Liver (tissue), 9 donors: ENCODE results near the gene PRR11. TPM values are rescaled to one million over a fixed set of nuclear protein-coding genes. Genes with fewer than 3 reads are reported as not detected.
"Not testable (repeated sequence)": the region's sequence is repeated elsewhere in the genome, so short reads cannot be mapped to it uniquely, and the experiment has no call there.

Experiments
- DNase-seq: peaks from one replicate; pipeline ENCODE4 v3.0.0-alpha.2; 2017; ENCODE audit warnings: low spot score
- H3K27ac ChIP-seq, 2 donors: one replicate each; pipeline ENCODE4 v1.7.0; 2013; ENCODE audit warnings: inconsistent platforms in 2 of 2, low read length in 2 of 2, control low read depth in 1 of 2, low read depth in 1 of 2, mild to moderate bottlenecking in 1 of 2
- H3K27me3 ChIP-seq, 4 donors: one replicate each; pipeline versions ENCODE4 v1.6.1 to v1.7.0; 2013; ENCODE audit warnings: low read length in 3 of 4, inconsistent platforms in 1 of 4, mild to moderate bottlenecking in 1 of 4, moderate library complexity in 1 of 4; ENCODE audit not compliant: control insufficient read depth in 4 of 4, insufficient read depth in 4 of 4
- H3K36me3 ChIP-seq, 4 donors: one replicate each; pipeline versions ENCODE4 v1.6.1 to v1.7.0; 2013; ENCODE audit warnings: low read length in 3 of 4, mild to moderate bottlenecking in 3 of 4, low read depth in 1 of 4, moderate library complexity in 1 of 4; ENCODE audit not compliant: control insufficient read depth in 4 of 4, insufficient read depth in 3 of 4
- H3K4me1 ChIP-seq, 4 donors: one replicate each; pipeline versions ENCODE4 v1.6.1 to v1.7.0; 2013; ENCODE audit warnings: low read length in 3 of 4, mild to moderate bottlenecking in 3 of 4, moderate library complexity in 1 of 4; ENCODE audit not compliant: control insufficient read depth in 4 of 4, insufficient read depth in 4 of 4
- H3K4me3 ChIP-seq, 3 donors: one replicate each; pipeline versions ENCODE4 v1.6.1 to v1.7.0; 2013; ENCODE audit warnings: low read length in 3 of 3, control low read depth in 1 of 3, low read depth in 1 of 3, mild to moderate bottlenecking in 1 of 3
- H3K9ac ChIP-seq, 2 donors: one replicate each; pipeline ENCODE4 v1.7.0; 2013; ENCODE audit warnings: low read length in 2 of 2, mild to moderate bottlenecking in 2 of 2, moderate library complexity in 2 of 2, control low read depth in 1 of 2, low read depth in 1 of 2
- H3K9me3 ChIP-seq, 4 donors: one replicate each; pipeline versions ENCODE4 v1.6.1 to v1.7.0; 2013; ENCODE audit warnings: low read length in 3 of 4; ENCODE audit not compliant: control insufficient read depth in 4 of 4
- EGR1 ChIP-seq, 2 donors: IDR thresholded peaks; 2 replicates each; pipeline ENCODE4 v1.6.1; 2016 to 2018; ENCODE audit warnings: antibody characterized with exemption in 2 of 2, low read depth in 2 of 2
- GABPA ChIP-seq, 2 donors: IDR thresholded peaks in 1 of 2; conservative IDR thresholded peaks in 1 of 2; 2 replicates each; pipeline ENCODE4 v1.6.1; 2016; ENCODE audit warnings: antibody characterized with exemption in 2 of 2, mild to moderate bottlenecking in 1 of 2, moderate library complexity in 1 of 2
- HNF4A ChIP-seq, 2 donors: conservative IDR thresholded peaks; 2 replicates each; pipeline ENCODE4 v1.6.1; 2016; ENCODE audit warnings: antibody characterized with exemption in 2 of 2, mild to moderate bottlenecking in 2 of 2
- JUND ChIP-seq, 2 donors: IDR thresholded peaks; 2 replicates each; pipeline ENCODE4 v1.6.1; 2016; ENCODE audit warnings: antibody characterized with exemption in 2 of 2
- RAD21 ChIP-seq, 2 donors: IDR thresholded peaks; 2 replicates each; pipeline ENCODE4 v1.6.1; 2016; ENCODE audit warnings: antibody characterized with exemption in 2 of 2, mild to moderate bottlenecking in 2 of 2
- RXRA ChIP-seq, 2 donors: IDR thresholded peaks; 2 replicates each; pipeline ENCODE4 v1.6.1; 2017 to 2018; ENCODE audit warnings: antibody characterized with exemption in 2 of 2, mild to moderate bottlenecking in 1 of 2
- SP1 ChIP-seq: IDR thresholded peaks from 2 replicates; pipeline ENCODE4 v1.6.1; 2018; ENCODE audit warnings: antibody characterized with exemption, mild to moderate bottlenecking
- TAF1 ChIP-seq: conservative IDR thresholded peaks from 2 replicates; pipeline ENCODE4 v1.6.1; 2016; ENCODE audit warnings: antibody characterized with exemption, mild to moderate bottlenecking
- WGBS: extraction: QIAGEN DNeasy Blood & Tissue Kit; methylation state at CpG from one replicate; pipeline ENCODE4 v1.1.7; 2013; 5-methylcytosine and 5-hydroxymethylcytosine counted together
- polyA plus RNA-seq, 2 donors: library from polyadenylated mRNA; stranded (reverse) in 1 of 2; unstranded in 1 of 2; fragments of 200-250 nt in 1 of 2; fragments of >200 nt in 1 of 2; fragmentation: Nextera tagmentation in 1 of 2; extraction: Ambion mirVana in 1 of 2; gene quantifications; one replicate each; pipeline versions ENCODE4 v1.2.1 to v1.2.3, GENCODE V29; 2013 to 2015
- total RNA-seq, 2 donors: library from RNA; depleted of rRNA; stranded (reverse); fragments of >200 nt; gene quantifications; one replicate each; pipeline ENCODE4 v1.2.3, GENCODE V29; 2014
- TF ChIP-seq, protein P1 (sequence below): fragments of 150-350 bp; IDR thresholded peaks from 2 replicates; pipeline ENCODE4 v1.5.1; 2017; ENCODE audit warnings: improper control_type of control experiment, low read depth, low read length; ENCODE audit not compliant: missing input control
- TF ChIP-seq, protein P2 (sequence below): IDR thresholded peaks from 2 replicates; pipeline ENCODE4 v1.6.1; 2016; ENCODE audit warnings: antibody characterized with exemption
- TF ChIP-seq, protein P3 (sequence below): IDR thresholded peaks from 2 replicates; pipeline ENCODE4 v1.6.1; 2016; ENCODE audit warnings: antibody characterized with exemption, mild to moderate bottlenecking
- TF ChIP-seq, protein P4 (sequence below): IDR thresholded peaks from 2 replicates; pipeline ENCODE4 v1.6.1; 2016; ENCODE audit warnings: antibody characterized with exemption
- donor health status: healthy.
- donor health status: healthy.
- donor health status: healthy.
- donor health status: healthy.
- donor health status: healthy.

PRR11 gene
- total and polyA plus RNA-seq, 4 donors = 0.17 to 17.7 (median 0.95) TPM

DNA sequence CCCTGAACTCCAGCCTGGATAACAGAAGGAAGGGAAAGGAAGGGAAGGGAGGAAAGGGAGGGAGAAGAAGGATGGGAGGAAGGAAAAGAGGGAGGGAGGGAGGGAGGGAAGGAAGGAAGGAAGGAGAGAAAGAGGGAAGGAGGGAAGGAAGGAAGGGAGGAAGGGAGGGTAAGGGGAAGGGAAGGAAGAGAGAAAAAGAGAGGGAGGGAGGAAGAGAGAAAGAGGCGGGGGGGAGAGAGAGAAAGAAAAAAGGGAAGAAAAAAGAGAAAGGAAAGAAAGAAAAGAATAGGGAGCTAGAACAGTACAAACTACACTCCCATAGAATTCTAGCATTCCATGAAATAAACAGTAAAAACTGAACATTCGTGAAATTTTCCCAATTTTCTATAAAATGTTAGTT is 25.7 kb upstream of the PRR11 start:
- no peak for DNase-seq
- Histone ChIP-seq H3K36me3 (peaks cover 0 to 2% (median 0%) of the 10 kb centered on the region in 4 donors), H3K27me3 (no peaks in the 10 kb centered on the region), H3K9me3 (no peaks in the 10 kb centered on the region), H3K4me1 (no peaks in the 10 kb centered on the region), H3K4me3 (no peak overlapping the region), H3K9ac (no peak overlapping the region), H3K27ac (no peak overlapping the region)
- TF ChIP-seq RAD21 (IDR thresholded peaks at IDR 0.05) (no peak), SP1 (no peak), EGR1 (IDR thresholded peaks at IDR 0.05; ENCODE audit: low read depth in 2 of 2) (no peak)
- WGBS = 98% methylated on average over 2 of the region's 2 CpGs

DNA sequence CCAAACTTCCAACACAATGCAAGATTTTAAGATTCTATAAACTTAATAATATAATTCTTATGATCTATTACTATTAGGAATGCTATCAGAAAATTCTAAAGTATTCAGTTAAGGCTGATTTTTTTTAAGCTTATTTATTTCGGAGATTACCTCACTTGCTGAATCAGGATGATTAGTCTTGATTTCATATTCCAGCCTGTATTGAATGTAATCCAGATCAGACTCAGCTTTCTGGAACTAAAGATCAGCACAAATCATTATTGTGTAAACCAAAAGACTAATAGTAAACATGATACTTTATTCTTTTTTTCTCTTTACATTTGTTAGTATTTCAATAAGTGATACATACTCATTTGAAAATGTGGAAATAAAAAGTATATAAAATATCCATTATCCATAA is 24.4 kb upstream of the PRR11 start:
- Histone ChIP-seq H3K4me1 (no peaks in the 10 kb centered on the region), H3K36me3 (peaks cover 0 to 2% (median 0%) of the 10 kb centered on the region in 4 donors), H3K27ac (no peak overlapping the region), H3K9ac (no peak overlapping the region), H3K9me3 (no peaks in the 10 kb centered on the region), H3K27me3 (no peaks in the 10 kb centered on the region), H3K4me3 (no peak overlapping the region)
- DNase-seq = no peak
- 84% methylated on average over 1 of the region's 1 CpG for WGBS
- TF ChIP-seq JUND (IDR thresholded peaks at IDR 0.05) = no peak
- no peak for TF ChIP-seq GABPA (IDR thresholded peaks at IDR 0.05 in 1 of 2, conservative IDR thresholded peaks at IDR 0.05 in 1 of 2)
- TF ChIP-seq, protein P1, sequence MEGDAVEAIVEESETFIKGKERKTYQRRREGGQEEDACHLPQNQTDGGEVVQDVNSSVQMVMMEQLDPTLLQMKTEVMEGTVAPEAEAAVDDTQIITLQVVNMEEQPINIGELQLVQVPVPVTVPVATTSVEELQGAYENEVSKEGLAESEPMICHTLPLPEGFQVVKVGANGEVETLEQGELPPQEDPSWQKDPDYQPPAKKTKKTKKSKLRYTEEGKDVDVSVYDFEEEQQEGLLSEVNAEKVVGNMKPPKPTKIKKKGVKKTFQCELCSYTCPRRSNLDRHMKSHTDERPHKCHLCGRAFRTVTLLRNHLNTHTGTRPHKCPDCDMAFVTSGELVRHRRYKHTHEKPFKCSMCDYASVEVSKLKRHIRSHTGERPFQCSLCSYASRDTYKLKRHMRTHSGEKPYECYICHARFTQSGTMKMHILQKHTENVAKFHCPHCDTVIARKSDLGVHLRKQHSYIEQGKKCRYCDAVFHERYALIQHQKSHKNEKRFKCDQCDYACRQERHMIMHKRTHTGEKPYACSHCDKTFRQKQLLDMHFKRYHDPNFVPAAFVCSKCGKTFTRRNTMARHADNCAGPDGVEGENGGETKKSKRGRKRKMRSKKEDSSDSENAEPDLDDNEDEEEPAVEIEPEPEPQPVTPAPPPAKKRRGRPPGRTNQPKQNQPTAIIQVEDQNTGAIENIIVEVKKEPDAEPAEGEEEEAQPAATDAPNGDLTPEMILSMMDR = no peak
- no peak for TF ChIP-seq TAF1
- TF ChIP-seq RXRA (IDR thresholded peaks at IDR 0.05) = no peak
- TF ChIP-seq, protein P2, sequence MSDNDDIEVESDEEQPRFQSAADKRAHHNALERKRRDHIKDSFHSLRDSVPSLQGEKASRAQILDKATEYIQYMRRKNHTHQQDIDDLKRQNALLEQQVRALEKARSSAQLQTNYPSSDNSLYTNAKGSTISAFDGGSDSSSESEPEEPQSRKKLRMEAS = no peak
- TF ChIP-seq, protein P3, sequence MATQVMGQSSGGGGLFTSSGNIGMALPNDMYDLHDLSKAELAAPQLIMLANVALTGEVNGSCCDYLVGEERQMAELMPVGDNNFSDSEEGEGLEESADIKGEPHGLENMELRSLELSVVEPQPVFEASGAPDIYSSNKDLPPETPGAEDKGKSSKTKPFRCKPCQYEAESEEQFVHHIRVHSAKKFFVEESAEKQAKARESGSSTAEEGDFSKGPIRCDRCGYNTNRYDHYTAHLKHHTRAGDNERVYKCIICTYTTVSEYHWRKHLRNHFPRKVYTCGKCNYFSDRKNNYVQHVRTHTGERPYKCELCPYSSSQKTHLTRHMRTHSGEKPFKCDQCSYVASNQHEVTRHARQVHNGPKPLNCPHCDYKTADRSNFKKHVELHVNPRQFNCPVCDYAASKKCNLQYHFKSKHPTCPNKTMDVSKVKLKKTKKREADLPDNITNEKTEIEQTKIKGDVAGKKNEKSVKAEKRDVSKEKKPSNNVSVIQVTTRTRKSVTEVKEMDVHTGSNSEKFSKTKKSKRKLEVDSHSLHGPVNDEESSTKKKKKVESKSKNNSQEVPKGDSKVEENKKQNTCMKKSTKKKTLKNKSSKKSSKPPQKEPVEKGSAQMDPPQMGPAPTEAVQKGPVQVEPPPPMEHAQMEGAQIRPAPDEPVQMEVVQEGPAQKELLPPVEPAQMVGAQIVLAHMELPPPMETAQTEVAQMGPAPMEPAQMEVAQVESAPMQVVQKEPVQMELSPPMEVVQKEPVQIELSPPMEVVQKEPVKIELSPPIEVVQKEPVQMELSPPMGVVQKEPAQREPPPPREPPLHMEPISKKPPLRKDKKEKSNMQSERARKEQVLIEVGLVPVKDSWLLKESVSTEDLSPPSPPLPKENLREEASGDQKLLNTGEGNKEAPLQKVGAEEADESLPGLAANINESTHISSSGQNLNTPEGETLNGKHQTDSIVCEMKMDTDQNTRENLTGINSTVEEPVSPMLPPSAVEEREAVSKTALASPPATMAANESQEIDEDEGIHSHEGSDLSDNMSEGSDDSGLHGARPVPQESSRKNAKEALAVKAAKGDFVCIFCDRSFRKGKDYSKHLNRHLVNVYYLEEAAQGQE = no peak
- TF ChIP-seq HNF4A (conservative IDR thresholded peaks at IDR 0.05) = no peak
- TF ChIP-seq, protein P4, sequence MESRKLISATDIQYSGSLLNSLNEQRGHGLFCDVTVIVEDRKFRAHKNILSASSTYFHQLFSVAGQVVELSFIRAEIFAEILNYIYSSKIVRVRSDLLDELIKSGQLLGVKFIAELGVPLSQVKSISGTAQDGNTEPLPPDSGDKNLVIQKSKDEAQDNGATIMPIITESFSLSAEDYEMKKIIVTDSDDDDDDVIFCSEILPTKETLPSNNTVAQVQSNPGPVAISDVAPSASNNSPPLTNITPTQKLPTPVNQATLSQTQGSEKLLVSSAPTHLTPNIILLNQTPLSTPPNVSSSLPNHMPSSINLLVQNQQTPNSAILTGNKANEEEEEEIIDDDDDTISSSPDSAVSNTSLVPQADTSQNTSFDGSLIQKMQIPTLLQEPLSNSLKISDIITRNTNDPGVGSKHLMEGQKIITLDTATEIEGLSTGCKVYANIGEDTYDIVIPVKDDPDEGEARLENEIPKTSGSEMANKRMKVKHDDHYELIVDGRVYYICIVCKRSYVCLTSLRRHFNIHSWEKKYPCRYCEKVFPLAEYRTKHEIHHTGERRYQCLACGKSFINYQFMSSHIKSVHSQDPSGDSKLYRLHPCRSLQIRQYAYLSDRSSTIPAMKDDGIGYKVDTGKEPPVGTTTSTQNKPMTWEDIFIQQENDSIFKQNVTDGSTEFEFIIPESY = no peak

DNA sequence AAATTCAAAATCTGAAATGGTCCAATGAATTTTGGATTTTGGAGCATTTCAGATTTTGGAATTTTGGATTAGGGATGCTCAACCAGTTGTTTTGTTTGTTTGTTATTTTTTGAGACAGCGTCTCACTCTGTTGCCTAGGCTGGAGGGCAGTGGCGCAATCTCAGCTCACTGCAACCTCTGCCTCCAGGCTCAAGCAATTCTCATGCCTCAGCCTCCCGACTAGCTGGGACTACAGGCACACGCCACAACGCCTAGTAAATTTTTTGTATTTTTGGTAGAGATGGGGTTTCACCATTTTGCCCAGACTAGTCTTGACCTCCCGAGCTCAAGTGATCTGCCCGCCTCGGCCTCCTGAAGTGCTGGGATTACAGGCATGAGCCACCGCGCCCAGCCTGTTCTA is 17.2 kb upstream of the PRR11 start:
- H3K9ac ChIP-seq, H3K9me3 ChIP-seq, H3K4me1 ChIP-seq, DNase-seq, H3K27ac ChIP-seq, H3K36me3 ChIP-seq, H3K4me3 ChIP-seq, H3K27me3 ChIP-seq: not testable (repeated sequence)
- WGBS = 93% methylated on average over 10 of the region's 10 CpGs
